GM18498 (cell line): Measurements from ENCODE around the gene SLC4A11.

Experiments used
- ATAC-seq: cut with Tn5 transposase; IDR thresholded peaks from one replicate; pipeline ENCODE4 v1.9.1; 2021; ENCODE audit warnings: mild to moderate bottlenecking, moderate library complexity; ENCODE audit not compliant: unreplicated experiment

The SLC4A11 gene

GRCh38 chr20:3239026-3239866, at the start of gene SLC4A11:
SLC4A11 (minus strand) TSS chr20:3239190; CDS start chr20:3239137, 53 bp downstream.
- ATAC-seq = peak; percentile 60

- no peak for ATAC-seq
Observed at GRCh38 chr20:3283222-3283820, 44.3 kb upstream of the SLC4A11 start.

GRCh38 chr20:3282271-3283221, 43.6 kb upstream of the SLC4A11 start:
- ATAC-seq = no peak

GRCh38 chr20:3281437-3281836, 42.4 kb upstream of the SLC4A11 start:
- ATAC-seq = no peak

- ATAC-seq = no peak
Observed at GRCh38 chr20:3279761-3280160, 40.8 kb upstream of the SLC4A11 start.

GRCh38 chr20:3277686-3278465, 38.9 kb upstream of the SLC4A11 start:
- no peak for ATAC-seq

GRCh38 chr20:3276680-3277015, 37.7 kb upstream of the SLC4A11 start:
- ATAC-seq = no peak

- no peak for ATAC-seq
Observed at GRCh38 chr20:3275966-3276679, 37.1 kb upstream of the SLC4A11 start.

GRCh38 chr20:3275064-3275935, 36.3 kb upstream of the SLC4A11 start:
- ATAC-seq = no peak

GRCh38 chr20:3273371-3273770, 34.4 kb upstream of the SLC4A11 start:
- no peak for ATAC-seq

- ATAC-seq = no peak
Observed at GRCh38 chr20:3270051-3270450, 31.1 kb upstream of the SLC4A11 start.

GRCh38 chr20:3262566-3262965, 23.6 kb upstream of the SLC4A11 start:
- ATAC-seq = no peak

GRCh38 chr20:3258429-3258828, 19.4 kb upstream of the SLC4A11 start:
- ATAC-seq = no peak

- no peak for ATAC-seq
Observed at GRCh38 chr20:3255728-3256127, 16.7 kb upstream of the SLC4A11 start.

GRCh38 chr20:3251806-3252205, 12.8 kb upstream of the SLC4A11 start:
- no peak for ATAC-seq

GRCh38 chr20:3250091-3250504, 11.1 kb upstream of the SLC4A11 start:
- ATAC-seq = no peak

- ATAC-seq = no peak
Observed at GRCh38 chr20:3248993-3249347, 10.0 kb upstream of the SLC4A11 start.

GRCh38 chr20:3248167-3248992, 9.4 kb upstream of the SLC4A11 start:
- no peak for ATAC-seq
